Tongue (tissue), 2 donors: ENCODE results near the gene BCAP31. TPM values are rescaled to one million over a fixed set of nuclear protein-coding genes. Genes with fewer than 3 reads are reported as not detected.
"Not testable (repeated sequence)": the region's sequence is repeated elsewhere in the genome, so short reads cannot be mapped to it uniquely, and the experiment has no call there.

Experiments
- DNase-seq: peaks from one replicate; pipeline ENCODE4 v3.0.0-alpha.2; 2015
- total RNA-seq: library from RNA; depleted of rRNA; stranded (reverse); fragments of >200 nt; gene quantifications from one replicate; pipeline ENCODE4 v1.2.3, GENCODE V29; 2014

The BCAP31 gene
- total RNA-seq, 1 donor from 2014 or later, result 84.2 TPM

DNA sequence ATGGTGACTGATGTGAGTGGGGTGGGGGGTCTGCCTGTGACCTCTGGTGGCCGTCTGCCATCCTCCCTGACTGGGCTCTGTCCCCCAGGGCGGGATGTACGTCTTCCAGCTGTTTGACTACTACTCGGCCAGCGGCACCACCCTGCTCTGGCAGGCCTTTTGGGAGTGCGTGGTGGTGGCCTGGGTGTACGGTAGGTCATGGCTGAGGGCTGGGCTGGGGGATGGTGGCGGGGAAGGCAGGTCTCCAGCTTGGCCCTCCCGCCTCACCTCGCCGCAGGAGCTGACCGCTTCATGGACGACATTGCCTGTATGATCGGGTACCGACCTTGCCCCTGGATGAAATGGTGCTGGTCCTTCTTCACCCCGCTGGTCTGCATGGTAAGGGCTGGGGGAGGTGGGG is 29.9 kb downstream of the BCAP31 start:
- not testable (repeated sequence) for DNase-seq

- no peak for DNase-seq
These were observed 30.7 kb downstream of the BCAP31 start for GRCh38 chrX:153693216-153694086.

- DNase-seq, result peak; percentile 32
These were observed 31.5 kb downstream of the BCAP31 start for GRCh38 chrX:153692611-153693156.

GRCh38 chrX:153692003-153692402 is 32.2 kb downstream of the BCAP31 start:
- DNase-seq, result no peak

DNA sequence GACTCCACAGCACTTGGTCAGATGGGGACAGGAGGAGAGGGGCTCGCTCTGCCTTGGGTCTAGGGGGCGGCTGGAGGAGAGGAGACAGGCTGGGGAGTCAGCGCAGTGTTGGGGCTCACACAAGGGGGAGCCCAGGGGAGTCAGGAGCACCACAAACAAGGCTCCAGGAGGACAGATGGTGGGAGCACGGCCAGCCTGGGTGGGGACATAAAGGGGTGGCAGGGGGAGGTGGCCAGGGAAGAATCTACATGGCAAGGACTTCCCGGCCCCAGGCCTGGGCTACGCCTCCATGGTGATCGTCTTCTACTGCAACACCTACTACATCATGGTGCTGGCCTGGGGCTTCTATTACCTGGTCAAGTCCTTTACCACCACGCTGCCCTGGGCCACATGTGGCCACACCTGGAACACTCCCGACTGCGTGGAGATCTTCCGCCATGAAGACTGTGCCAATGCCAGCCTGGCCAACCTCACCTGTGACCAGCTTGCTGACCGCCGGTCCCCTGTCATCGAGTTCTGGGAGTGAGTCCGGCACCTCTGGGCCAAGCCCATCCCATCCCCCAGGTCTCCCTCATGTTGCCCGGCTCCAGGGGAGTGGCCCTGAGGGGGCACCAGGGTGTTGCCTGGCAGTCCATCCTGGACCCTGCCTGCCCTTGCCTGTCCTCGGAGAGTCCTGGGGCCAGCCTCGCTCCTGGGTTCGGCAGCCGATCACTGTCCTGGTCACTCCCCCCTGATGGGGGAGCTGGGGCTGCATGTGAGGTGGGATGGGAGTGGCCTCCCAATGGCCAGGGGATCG is 33.0 kb downstream of the BCAP31 start:
- not testable (repeated sequence) for DNase-seq

DNA sequence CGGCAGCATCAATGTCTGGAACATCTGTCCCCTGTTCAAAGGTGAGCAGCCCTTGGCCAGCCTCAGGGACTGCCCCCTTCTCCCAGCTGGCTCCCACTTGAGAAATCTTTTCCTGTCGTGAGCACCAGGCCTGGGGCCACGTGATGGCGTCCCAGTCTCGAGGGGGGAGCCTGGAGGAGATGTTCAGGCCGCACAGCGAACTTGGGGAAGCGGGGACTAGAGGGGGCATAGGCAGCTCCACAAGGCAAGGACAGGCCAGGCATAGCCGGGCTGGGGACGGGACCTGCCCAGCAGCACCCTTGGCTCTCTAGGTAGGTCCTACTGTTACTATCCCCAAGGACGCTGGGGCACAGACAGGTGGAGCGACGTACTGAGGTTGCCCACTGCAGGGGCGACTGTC is 33.7 kb downstream of the BCAP31 start:
- DNase-seq, result no peak

DNA sequence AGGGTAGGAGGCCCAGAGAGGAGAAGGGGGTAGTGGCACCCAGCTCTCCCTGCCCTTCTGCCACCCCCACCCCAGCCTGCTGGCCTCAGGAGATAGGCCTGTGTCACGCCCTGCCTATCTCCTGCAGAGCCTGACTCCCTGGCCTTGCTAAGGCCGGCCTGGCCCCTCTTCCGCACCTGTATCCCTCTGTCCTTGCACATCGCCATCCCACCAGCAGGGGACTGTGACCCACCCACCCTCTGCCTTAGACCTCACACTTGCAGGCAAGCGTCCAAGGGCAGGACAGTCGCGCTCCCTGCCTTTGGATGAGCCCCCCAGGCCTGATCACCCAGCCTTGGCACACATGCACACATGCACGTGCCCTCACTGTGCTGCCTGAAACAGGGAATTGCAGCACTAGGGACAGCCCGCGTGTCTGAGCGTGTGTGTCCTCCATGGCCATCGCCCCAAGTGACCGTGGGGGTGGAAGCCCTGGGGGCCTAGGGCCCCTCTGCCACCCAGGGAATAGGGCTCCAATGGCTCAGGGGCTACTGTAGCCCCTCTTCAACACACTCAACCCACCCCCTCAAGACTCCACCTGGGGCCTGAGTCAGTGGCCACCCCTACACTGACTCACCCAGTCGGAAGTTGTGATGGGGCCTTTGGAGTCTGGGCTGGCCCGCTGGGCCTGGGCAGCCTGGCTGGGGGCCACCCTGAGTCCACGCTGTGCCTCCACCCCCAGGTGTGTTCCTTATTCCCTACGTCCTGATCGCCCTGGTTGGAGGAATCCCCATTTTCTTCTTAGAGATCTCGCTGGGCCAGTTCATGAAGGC is 34.3 kb downstream of the BCAP31 start:
- DNase-seq, result no peak

DNA sequence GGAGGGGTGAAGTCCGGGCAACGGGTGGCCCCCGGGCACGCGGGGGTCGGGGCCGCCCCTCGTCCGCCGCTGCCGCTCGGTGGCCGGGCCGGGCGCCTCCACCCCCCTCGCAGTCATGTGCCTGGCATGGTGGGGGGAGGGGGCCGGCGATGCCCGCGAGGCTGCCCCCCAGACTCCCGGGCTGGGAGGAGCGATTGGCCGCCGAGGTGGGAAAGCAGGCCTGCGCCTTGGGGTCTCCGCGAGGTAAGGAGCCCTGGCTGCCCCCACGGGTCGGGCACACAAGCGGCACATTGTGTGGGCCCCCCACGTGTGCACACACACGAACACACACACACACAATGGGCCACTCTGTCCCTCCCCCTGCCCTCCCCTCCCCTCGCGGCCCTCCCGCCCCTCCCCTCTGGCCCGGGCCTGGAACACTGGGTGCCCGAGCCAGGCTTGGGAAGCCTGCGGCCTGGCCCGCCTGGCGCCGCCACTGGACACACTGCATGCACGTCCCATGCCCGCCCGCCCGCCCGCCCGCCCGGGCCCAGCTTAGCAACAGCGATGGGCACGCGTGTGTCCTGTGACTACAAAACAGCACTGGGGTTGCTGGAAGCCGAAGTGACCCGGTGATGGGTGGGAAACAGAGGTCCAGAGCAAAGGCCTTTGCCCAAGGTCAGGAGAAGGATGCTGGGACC is 35.1 kb downstream of the BCAP31 start:
- DNase-seq, result peak; percentile 40

DNA sequence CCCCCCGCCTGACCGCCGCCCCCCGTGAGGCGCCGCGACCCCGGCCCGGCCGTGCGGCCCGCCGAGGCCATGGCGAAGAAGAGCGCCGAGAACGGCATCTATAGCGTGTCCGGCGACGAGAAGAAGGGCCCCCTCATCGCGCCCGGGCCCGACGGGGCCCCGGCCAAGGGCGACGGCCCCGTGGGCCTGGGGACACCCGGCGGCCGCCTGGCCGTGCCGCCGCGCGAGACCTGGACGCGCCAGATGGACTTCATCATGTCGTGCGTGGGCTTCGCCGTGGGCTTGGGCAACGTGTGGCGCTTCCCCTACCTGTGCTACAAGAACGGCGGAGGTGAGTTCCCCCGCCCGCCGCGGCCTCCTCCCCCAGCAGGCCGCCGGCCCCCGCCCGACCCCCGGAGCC is 35.7 kb downstream of the BCAP31 start:
- DNase-seq, result no peak

GRCh38 chrX:153688071-153688470 is 36.1 kb downstream of the BCAP31 start:
- DNase-seq, result no peak

DNA sequence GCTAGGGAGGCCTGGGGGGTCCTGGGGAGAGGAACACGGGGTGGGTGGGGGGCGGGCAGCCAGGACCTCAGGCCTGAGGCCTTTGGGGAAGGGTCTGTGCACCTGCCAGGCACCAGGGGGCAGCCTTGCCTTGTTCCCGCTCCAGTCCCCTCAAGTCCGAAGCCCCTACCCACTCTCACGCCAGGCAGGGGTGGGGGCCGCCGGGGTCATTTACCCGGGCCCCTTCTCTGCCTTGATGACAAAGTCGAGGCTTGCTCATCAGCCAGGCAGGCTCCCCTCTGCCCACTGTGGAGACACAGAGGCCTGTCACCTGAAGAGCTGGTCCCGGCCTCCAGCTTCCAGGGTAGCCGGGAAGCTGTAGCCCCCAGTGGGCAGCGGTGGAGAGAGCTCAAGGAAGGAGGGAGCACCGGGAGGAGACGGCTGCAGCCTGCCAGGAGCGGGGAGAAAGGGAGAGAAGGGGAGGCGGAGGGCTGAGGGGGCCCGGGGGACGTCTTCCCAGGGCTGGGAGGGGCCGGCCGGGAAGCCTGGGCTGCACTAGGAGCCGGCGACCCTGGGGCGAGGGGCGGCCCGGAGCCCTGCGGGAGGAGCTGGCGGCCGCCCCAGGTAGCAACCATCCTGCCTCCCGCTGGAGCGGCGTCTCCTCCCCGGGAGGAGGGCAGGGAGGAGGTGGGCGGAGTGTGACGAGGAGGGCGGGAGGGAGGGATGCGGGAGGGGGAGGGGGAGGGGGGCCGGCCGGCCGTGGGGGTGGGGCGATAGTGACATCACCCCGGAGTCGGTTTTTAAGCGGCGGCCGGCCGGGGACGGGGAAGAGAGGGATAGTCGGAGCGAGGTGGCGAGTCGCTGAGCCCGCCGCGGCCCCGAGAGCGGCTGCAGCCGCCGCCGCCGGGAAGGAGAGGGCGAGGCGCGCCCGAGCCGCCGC is 36.8 kb downstream of the BCAP31 start, which contains the start of gene SLC6A8:
TSS of gene SLC6A8 (plus strand) at position 806 of the 919 bp plus-strand sequence. CDS start 649 bp downstream, outside the sequence.
- DNase-seq, result peak; percentile 82

- DNase-seq, result no peak
These were observed 37.5 kb downstream of the BCAP31 start for GRCh38 chrX:153686711-153687110.

GRCh38 chrX:153685751-153686696 is 38.2 kb downstream of the BCAP31 start:
- no peak for DNase-seq

DNA sequence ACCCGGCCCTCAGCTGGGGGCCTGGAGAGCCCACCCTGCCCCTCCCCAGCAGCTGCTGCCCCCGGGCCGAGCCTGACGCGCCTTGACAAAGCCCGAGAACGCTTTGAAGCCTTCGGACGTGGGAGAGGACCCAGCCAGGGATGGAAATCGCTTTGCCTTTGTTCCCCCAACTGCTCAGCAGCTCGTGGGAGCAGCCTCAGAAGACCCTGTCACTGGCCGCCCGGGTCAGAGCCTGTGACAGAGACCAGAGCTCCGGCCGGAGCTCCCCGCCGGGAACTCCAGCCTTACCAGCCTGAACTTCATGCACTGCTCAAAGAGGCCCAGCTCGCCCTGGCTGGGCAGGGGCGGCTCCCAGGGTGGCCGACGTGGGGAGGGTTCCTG is 39.0 kb downstream of the BCAP31 start:
- DNase-seq, result no peak

GRCh38 chrX:153684467-153685155 is 39.6 kb downstream of the BCAP31 start:
- no peak for DNase-seq

GRCh38 chrX:153683486-153683885 is 40.7 kb downstream of the BCAP31 start:
- DNase-seq, result not testable (repeated sequence)

DNA sequence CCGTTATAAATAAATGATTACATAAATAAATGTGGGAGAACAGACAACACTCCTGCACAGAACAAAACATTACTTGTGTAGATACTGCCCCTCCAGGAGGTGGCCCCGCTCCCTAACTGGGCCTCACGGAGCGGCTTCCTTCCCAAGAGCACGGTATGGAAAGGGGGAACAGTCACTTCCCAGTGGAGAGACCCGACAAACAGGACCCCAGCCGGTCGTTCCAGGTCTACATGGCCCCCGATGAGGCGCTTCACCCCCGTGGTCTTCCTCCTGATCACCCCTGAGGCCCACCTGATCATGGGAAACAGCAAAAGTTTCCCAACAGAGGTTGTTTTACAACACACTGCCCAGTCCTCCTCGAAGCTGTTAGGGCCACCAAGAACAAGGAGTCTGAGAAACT is 43.0 kb downstream of the BCAP31 start:
- no peak for DNase-seq

GRCh38 chrX:153674219-153674851 is 49.9 kb downstream of the BCAP31 start:
- DNase-seq, result no peak
